Mesenchymal stem cell (in vitro differentiated cells and primary cell): ENCODE measurements around the gene CBLB.

Source experiments
- DNase-seq: peaks from one replicate; pipeline ENCODE4 v3.0.0-alpha.2; 2013
- H2AFZ ChIP-seq: one replicate; pipeline ENCODE4 v1.6.1; 2013; ENCODE audit warnings: low read depth, mild to moderate bottlenecking, control low read depth, inconsistent platforms, low read length, moderate library complexity
- H2AK5ac ChIP-seq: 2 replicates; pipeline ENCODE4 v1.6.1; 2013; ENCODE audit warnings: low read length, moderate library complexity, mild to moderate bottlenecking, inconsistent platforms; ENCODE audit not compliant: severe bottlenecking
- H2BK120ac ChIP-seq: one replicate; pipeline ENCODE4 v1.6.1; 2013; ENCODE audit warnings: low read depth, mild to moderate bottlenecking, inconsistent platforms, low read length, moderate library complexity
- H2BK12ac ChIP-seq, 2 experiments: one replicate each; pipeline ENCODE4 v1.6.1; 2013; ENCODE audit warnings: inconsistent platforms in 2 of 2, low read length in 2 of 2, mild to moderate bottlenecking in 2 of 2, moderate library complexity in 2 of 2, control low read depth in 1 of 2
- H2BK15ac ChIP-seq: one replicate; pipeline ENCODE4 v1.6.1; 2013; ENCODE audit warnings: mild to moderate bottlenecking, low read depth, inconsistent platforms; ENCODE audit not compliant: poor library complexity, severe bottlenecking
- H2BK5ac ChIP-seq: 2 replicates; pipeline ENCODE4 v1.6.1; 2013; ENCODE audit warnings: low read depth, mild to moderate bottlenecking, low read length, control low read depth, inconsistent platforms; ENCODE audit not compliant: poor library complexity, severe bottlenecking
- H3K14ac ChIP-seq, 2 experiments: one replicate each; pipeline ENCODE4 v1.6.1; 2013; ENCODE audit warnings: inconsistent platforms in 2 of 2, low read length in 2 of 2, control low read depth in 1 of 2, mild to moderate bottlenecking in 1 of 2, moderate library complexity in 1 of 2
- H3K18ac ChIP-seq, 2 experiments: one replicate each; pipeline ENCODE4 v1.6.1; 2013; ENCODE audit warnings: inconsistent platforms in 2 of 2, low read length in 2 of 2, control low read depth in 1 of 2, low read depth in 1 of 2, mild to moderate bottlenecking in 1 of 2
- H3K23ac ChIP-seq, 2 experiments: one replicate each; pipeline ENCODE4 v1.6.1; 2013; ENCODE audit warnings: inconsistent platforms in 2 of 2, low read length in 2 of 2, mild to moderate bottlenecking in 2 of 2, moderate library complexity in 2 of 2, control low read depth in 1 of 2
- H3K27ac ChIP-seq: 2 replicates; pipeline ENCODE4 v1.5.1; 2013; ENCODE audit warnings: mild to moderate bottlenecking, moderate library complexity, low read length, control low read depth, inconsistent platforms; ENCODE audit not compliant: poor library complexity, severe bottlenecking
- H3K27me3 ChIP-seq, 2 experiments: 2 replicates each; pipeline versions ENCODE4 v1.6.1 to v1.7.0; 2013; ENCODE audit warnings: low read length in 2 of 2, mild to moderate bottlenecking in 2 of 2, moderate library complexity in 2 of 2, control low read depth in 1 of 2, inconsistent platforms in 1 of 2; ENCODE audit not compliant: control insufficient read depth in 1 of 2, insufficient read depth in 1 of 2
- H3K36me3 ChIP-seq, 2 experiments: 2 replicates each; pipeline versions ENCODE4 v1.6.1 to v1.7.0; 2013; ENCODE audit warnings: low read length in 2 of 2, control low read depth in 1 of 2, inconsistent platforms in 1 of 2, low read depth in 1 of 2, mild to moderate bottlenecking in 1 of 2; ENCODE audit not compliant: insufficient read depth in 2 of 2, control insufficient read depth in 1 of 2
- H3K4ac ChIP-seq, 2 experiments: one replicate each; pipeline ENCODE4 v1.6.1; 2013; ENCODE audit warnings: inconsistent platforms in 2 of 2, low read length in 2 of 2, mild to moderate bottlenecking in 2 of 2, moderate library complexity in 2 of 2, control low read depth in 1 of 2, low read depth in 1 of 2
- H3K4me1 ChIP-seq: 2 replicates; pipeline ENCODE4 v1.6.1; 2013; ENCODE audit warnings: low read depth, low read length, control low read depth; ENCODE audit not compliant: control insufficient read depth, insufficient read depth
- H3K4me2 ChIP-seq: 2 replicates; pipeline ENCODE4 v1.6.1; 2013; ENCODE audit warnings: low read length, mild to moderate bottlenecking, inconsistent platforms; ENCODE audit not compliant: poor library complexity, severe bottlenecking
- H3K4me3 ChIP-seq, 2 experiments: 2 replicates each; pipeline versions ENCODE4 v1.5.1 to v1.7.0; 2013; ENCODE audit warnings: low read length in 2 of 2, mild to moderate bottlenecking in 2 of 2, control low read depth in 1 of 2, low read depth in 1 of 2; ENCODE audit not compliant: insufficient read depth in 1 of 2
- H3K79me1 ChIP-seq: replicated peaks from 2 replicates; pipeline ENCODE4 v1.6.1; 2013; ENCODE audit warnings: mild to moderate bottlenecking, control low read depth, low read length, inconsistent platforms; ENCODE audit not compliant: poor library complexity, severe bottlenecking
- H3K9ac ChIP-seq: 2 replicates; pipeline ENCODE4 v1.7.0; 2013; ENCODE audit warnings: mild to moderate bottlenecking, low read length, moderate library complexity
- H3K9me3 ChIP-seq: 2 replicates; pipeline ENCODE4 v1.7.0; 2013; ENCODE audit warnings: mild to moderate bottlenecking, low read length; ENCODE audit not compliant: control insufficient read depth
- H4K8ac ChIP-seq: one replicate; pipeline ENCODE4 v1.6.1; 2013; ENCODE audit warnings: inconsistent platforms, mild to moderate bottlenecking, low read length, moderate library complexity
- H4K91ac ChIP-seq: one replicate; pipeline ENCODE4 v1.6.1; 2013; ENCODE audit warnings: mild to moderate bottlenecking, low read length, inconsistent platforms
- WGBS: methylation state at CpG from one replicate; pipeline ENCODE4 v1.1.7; 2013; ENCODE audit warnings: mixed read lengths; 5-methylcytosine and 5-hydroxymethylcytosine counted together

Gene CBLB

GRCh38 chr3:105798381-105798934, 70.4 kb downstream of the CBLB start:
- no peaks in the 10 kb centered on the region for H3K9me3 ChIP-seq
- no peak overlapping the region for H3K27ac ChIP-seq
- no peak overlapping the region for H2BK15ac ChIP-seq
- H3K23ac ChIP-seq = no peak overlapping the region
- H2BK5ac ChIP-seq = peak overlapping the region; percentile 31
- H2BK120ac ChIP-seq = no peak overlapping the region
- no CpG with 5 or more reads among the region's 1 CpG for WGBS
- no peak overlapping the region for H3K4me3 ChIP-seq
- no peak overlapping the region for H3K14ac ChIP-seq
- no peak overlapping the region for H4K91ac ChIP-seq
- H3K18ac ChIP-seq = no peak overlapping the region
- H2BK12ac ChIP-seq = no peak overlapping the region
- DNase-seq = no peak
- H3K27me3 ChIP-seq = no peaks in the 10 kb centered on the region
- peaks cover 17% of the 10 kb centered on the region for H3K79me1 ChIP-seq
- no peak overlapping the region for H2AK5ac ChIP-seq
- no peak overlapping the region for H3K4ac ChIP-seq
- no peak overlapping the region for H3K4me2 ChIP-seq
- no peak overlapping the region for H2AFZ ChIP-seq
- H3K4me1 ChIP-seq = no peaks in the 10 kb centered on the region
- H3K9ac ChIP-seq = no peak overlapping the region
- H4K8ac ChIP-seq = no peak overlapping the region
- peaks cover 0 to 24% of the 10 kb centered on the region in 2 experiments for H3K36me3 ChIP-seq

GRCh38 chr3:105793040-105793439, 75.8 kb downstream of the CBLB start:
- Histone ChIP-seq H3K18ac (peak overlapping the region in 1 of 2 experiments; percentile 5), H3K4me2 (no peak overlapping the region), H3K36me3 (peaks cover 0 to 9% of the 10 kb centered on the region in 2 experiments), H3K9ac (peak overlapping the region; percentile 84), H4K91ac (no peak overlapping the region), H3K79me1 (peaks cover 12% of the 10 kb centered on the region), H3K27me3 (no peaks in the 10 kb centered on the region), H2BK15ac (no peak overlapping the region), H3K4ac (no peak overlapping the region), H2BK5ac (no peak overlapping the region), H2BK120ac (no peak overlapping the region), H3K14ac (no peak overlapping the region), H3K4me3 (peak overlapping the region in 1 of 2 experiments; percentile 25), H3K23ac (no peak overlapping the region), H4K8ac (no peak overlapping the region), H3K27ac (no peak overlapping the region), H3K9me3 (no peaks in the 10 kb centered on the region), H2BK12ac (no peak overlapping the region), H3K4me1 (peaks cover 4% of the 10 kb centered on the region), H2AFZ (no peak overlapping the region), H2AK5ac (no peak overlapping the region)
- peak; percentile 60 for DNase-seq
- 80% methylated on average over 2 of the region's 2 CpGs for WGBS

GRCh38 chr3:105791919-105792786, 76.7 kb downstream of the CBLB start:
- DNase-seq = peak; percentile 99
- no peak overlapping the region for H2BK15ac ChIP-seq
- H2BK120ac ChIP-seq = no peak overlapping the region
- peaks cover 0 to 5% of the 10 kb centered on the region in 2 experiments for H3K36me3 ChIP-seq
- no peak overlapping the region for H4K91ac ChIP-seq
- no peak overlapping the region for H3K4ac ChIP-seq
- peak overlapping the region in 1 of 2 experiments; percentile 42 for H3K4me3 ChIP-seq
- WGBS = 0% methylated on average over 5 of the region's 6 CpGs
- H3K27me3 ChIP-seq = no peaks in the 10 kb centered on the region
- no peaks in the 10 kb centered on the region for H3K9me3 ChIP-seq
- peak overlapping the region; percentile 84 for H3K9ac ChIP-seq
- H2BK5ac ChIP-seq = no peak overlapping the region
- no peak overlapping the region for H2BK12ac ChIP-seq
- H3K4me1 ChIP-seq = peaks cover 4% of the 10 kb centered on the region
- peaks cover 14% of the 10 kb centered on the region for H3K79me1 ChIP-seq
- no peak overlapping the region for H4K8ac ChIP-seq
- H3K18ac ChIP-seq = no peak overlapping the region
- peak overlapping the region; percentile 25 for H3K27ac ChIP-seq
- H3K4me2 ChIP-seq = no peak overlapping the region
- no peak overlapping the region for H3K23ac ChIP-seq
- no peak overlapping the region for H2AFZ ChIP-seq
- H3K14ac ChIP-seq = no peak overlapping the region
- H2AK5ac ChIP-seq = peak overlapping the region; percentile 56

DNA sequence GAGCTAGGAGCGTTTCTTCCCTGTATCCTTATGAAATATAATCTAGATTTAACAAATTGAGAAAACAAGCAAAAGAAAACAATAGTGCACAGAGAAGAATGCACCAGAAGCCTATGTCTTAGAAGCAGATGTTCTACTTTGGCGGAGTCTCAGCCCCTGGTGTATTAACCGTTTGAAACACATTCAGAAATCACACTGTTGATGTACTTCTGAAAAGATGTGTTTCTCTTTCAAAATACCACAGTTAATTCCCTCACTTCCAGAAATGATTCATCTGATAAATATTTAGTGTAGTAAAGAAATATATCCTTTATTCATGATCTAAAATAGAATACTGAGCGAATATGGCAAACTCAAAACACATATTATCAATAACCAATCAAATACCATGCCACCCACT, 77.7 kb downstream of the CBLB start:
- no peak overlapping the region for H4K91ac ChIP-seq
- peak overlapping the region; percentile 84 for H3K9ac ChIP-seq
- no peaks in the 10 kb centered on the region for H3K9me3 ChIP-seq
- no peak overlapping the region for H2BK120ac ChIP-seq
- H2AFZ ChIP-seq = no peak overlapping the region
- H2AK5ac ChIP-seq = no peak overlapping the region
- no peak overlapping the region for H3K27ac ChIP-seq
- H3K4me2 ChIP-seq = no peak overlapping the region
- peaks cover 16% of the 10 kb centered on the region for H3K79me1 ChIP-seq
- H3K18ac ChIP-seq = no peak overlapping the region
- no peak overlapping the region for H4K8ac ChIP-seq
- H3K14ac ChIP-seq = no peak overlapping the region
- H2BK12ac ChIP-seq = no peak overlapping the region
- no peak overlapping the region for H2BK5ac ChIP-seq
- H3K4ac ChIP-seq = no peak overlapping the region
- no peaks in the 10 kb centered on the region for H3K36me3 ChIP-seq
- WGBS = 50% methylated on average over 1 of the region's 4 CpGs
- H3K27me3 ChIP-seq = no peaks in the 10 kb centered on the region
- DNase-seq = peak; percentile 50
- H3K4me1 ChIP-seq = peaks cover 4% of the 10 kb centered on the region
- H3K4me3 ChIP-seq = peak overlapping the region in 1 of 2 experiments; percentile 34
- H2BK15ac ChIP-seq = no peak overlapping the region
- H3K23ac ChIP-seq = no peak overlapping the region
